Stimulated activated CD8-positive, alpha-beta memory T cell treated with anti-CD3 and anti-CD28 coated beads, Interleukin-2, amount 100 ng/mL, for 48 hours (primary cell): ENCODE data around the gene SLC5A1.
"Not testable (repeated sequence)": the region's sequence is repeated elsewhere in the genome, so short reads cannot be mapped to it uniquely, and the experiment has no call there.

ENCODE experiments used
- DNase-seq, 2 donors: peaks; one replicate each; pipeline ENCODE4 v3.0.0-alpha.2; 2020; ENCODE audit warnings: low read depth in 2 of 2

Gene SLC5A1

DNA sequence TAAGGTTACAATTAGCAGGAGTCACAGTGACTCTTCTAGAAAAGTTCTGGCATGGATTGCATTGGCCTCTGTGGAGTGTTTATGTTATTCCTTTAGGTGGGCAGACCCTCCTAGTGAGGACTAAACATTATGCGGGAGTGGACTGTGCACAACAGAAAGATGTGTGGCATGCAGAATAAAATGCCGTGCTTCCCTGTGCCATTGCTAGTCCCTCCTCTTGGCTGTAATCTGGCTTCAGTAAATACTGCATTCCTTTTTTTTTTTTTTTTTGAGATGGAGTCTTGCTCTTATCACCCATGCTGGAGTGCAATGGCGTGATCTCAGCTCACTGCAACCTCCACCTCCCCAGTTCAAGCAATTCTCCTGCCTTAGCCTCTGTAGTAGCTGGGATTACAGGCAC, 45.0 kb downstream of the SLC5A1 start:
- DNase-seq = no peak

DNA sequence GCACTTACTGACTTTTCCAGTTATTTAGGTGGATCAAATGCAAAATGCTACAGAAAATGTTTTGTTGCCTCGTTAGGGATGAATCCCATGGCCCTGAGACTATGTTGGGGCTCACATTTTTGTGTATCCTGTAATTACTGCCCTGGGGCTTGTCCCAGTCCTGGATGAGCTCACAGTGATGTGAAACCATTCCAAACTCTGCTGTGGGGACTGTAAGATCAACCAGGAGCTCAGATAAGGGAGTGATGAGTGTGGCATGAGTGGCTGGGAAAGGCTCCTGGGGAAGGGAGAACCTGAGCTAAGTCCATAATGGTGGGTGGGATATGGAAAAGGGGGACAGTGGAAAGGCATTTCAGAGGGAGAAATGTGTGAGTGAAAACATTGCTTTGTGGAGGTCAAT, 54.0 kb downstream of the SLC5A1 start:
- DNase-seq = no peak

DNA sequence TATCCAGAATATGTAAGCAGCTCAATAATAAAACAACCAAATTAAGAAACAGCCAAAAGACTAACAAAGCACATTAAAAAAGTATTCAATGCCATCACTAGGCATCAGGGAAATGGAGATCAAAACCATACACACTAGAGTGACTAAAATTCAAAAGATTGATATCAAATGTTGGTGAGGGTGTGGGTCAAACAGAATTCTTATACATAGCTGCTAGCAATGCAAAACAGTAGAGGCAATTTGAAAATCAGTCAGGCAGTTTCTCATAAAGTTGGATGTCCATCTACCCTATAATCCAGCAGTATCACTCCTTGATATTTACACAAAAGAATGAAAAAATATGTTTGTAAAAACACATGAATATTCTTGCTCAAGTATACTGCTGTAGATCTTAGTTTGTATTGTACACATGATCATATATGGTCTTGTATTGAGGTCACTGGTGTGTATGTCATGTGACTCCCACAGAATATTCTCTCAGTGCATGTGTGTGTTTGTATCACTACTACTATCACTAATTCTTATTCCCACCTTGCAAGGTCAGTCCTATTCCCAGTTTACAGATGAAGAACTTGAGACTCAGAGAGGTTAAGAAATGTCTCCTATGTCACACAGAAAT, 54.9 kb downstream of the SLC5A1 start:
- no peak for DNase-seq

DNA sequence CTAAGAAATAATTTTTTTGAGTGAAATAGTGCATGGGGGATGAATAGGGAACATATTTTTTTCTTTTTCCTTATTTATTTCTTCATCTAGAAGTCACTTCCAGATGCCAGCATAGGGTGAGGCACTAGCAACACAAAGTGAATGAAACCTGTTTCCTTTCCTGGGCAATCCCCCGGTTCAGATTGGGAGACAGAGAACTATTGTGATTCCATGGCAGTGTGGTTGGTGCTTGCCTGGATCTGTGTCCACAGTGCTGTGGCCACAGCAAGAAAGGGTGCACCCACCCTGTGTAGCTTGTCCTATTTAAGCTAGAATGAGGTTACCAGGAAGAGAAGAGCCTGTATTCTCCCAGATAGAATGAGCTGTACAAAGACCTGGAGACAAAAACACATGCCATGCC, 57.6 kb downstream of the SLC5A1 start:
- DNase-seq = no peak

DNA sequence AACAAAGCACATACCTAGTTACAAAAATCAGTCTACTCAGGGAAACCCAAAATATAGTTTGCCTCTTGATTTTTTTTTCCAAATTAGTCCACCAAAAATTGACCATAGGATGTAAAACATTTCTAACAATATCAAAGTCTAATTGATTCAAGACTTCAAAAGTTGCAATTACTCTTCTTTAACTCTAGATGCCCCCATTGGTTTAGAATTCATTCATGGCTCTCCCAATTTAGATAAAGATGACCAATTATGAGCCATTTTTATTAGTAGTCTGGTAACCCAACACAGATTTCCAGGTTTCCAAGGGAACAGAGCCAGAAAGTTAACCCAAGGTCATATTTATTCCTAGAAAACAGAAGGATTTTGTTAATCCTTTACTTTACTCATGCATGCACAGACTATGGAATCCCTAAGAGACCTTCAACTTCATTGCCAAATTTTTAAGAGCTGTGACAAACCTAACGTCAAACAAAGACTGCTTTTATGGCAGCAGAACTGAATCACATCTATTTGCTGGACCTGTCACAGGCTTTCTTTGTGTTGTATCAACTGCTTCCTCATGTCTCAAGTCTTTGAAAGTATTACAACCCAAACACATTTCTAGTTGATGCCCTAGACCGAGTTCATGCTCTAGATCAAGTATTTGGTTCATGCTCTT, 60.7 kb downstream of the SLC5A1 start:
- DNase-seq = no peak

DNA sequence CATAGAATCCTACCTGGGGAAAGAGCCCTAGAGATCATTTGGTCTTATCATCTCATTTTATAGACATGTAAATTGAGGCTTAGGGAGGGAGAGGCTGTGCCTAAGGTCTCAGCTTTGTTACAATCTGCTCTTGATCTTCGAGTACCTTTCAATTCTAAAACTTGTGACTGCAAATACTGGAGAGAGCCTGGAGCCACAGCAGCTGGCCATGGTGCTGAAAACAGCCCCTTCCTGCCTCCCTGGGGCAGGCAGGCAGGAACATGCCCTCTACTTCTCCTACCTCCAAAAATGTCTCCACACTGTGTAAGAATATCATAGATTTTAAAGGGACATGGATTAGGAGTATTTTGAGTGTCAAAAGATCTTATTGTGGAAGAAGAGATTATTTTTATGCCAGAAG, 63.9 kb downstream of the SLC5A1 start:
- DNase-seq = no peak

DNA sequence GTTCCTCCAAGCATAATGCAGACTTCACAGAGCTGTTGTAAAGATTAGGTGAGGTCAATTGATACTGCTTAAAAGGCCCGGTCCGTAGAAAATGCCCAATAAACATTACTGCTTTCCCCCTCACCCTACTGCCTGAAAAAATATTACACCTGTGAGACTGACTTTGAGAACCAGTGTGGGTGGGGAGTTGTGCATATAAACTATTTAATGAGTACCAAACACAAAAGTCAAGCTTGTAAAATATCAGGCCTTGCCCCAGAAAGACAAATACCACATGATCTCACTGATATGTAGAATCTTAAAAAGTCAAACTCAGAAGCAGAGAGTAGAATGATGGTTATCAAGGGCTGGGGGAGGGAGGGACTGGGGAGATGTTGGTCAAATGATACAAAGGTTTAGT, 69.3 kb downstream of the SLC5A1 start:
- DNase-seq = no peak

DNA sequence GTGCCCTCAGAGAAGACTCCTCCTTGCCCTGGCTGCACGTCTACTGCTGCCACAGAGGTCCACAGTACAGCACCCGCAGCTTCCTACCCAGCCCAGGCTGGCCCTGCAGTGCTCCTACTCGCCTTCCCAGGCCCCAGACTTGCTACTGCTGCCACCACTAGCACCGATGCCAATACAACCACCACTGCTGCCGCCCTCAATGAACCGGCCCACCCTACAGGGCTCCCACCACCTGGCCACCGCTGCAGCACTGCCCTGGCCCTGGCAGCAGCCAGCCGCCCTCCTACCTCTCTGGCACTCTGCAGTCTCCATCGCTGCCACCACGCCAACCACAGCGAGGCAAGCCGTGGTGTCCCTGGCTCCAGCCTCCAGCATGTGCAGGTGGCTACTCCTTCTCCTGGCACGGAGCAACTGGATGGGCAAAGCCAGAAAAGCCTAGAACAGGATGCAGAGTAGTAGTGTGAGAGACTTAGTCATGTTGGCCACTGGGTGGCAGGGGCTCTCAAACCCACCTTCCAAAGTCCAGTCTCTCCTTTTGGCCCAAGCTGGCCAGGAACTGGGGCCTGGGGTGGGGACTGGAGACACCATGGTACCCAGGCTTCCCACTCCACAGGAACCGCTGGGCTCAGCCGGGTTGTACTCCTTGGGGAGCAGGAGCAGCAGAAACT, 76.6 kb downstream of the SLC5A1 start:
- no peak for DNase-seq

DNA sequence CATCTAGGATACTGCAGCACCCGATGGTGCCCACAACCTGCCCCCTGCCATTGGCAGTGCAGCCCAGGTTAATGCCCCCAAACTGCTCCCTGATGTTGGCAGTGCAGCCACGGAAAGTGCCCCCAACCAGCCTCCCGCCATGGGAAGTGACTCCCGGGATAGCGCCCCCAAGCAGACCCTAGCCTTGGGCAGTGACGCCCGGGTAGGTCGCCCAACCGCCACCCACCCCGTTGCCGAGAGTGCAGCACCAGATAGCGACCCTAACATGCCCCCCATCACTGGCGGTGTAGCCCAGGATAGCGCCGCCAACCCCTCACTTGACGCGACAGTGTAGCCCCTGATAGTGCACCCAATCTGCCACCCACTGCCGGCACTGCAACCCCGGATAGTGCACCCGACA, 77.5 kb downstream of the SLC5A1 start:
- no peak for DNase-seq

DNA sequence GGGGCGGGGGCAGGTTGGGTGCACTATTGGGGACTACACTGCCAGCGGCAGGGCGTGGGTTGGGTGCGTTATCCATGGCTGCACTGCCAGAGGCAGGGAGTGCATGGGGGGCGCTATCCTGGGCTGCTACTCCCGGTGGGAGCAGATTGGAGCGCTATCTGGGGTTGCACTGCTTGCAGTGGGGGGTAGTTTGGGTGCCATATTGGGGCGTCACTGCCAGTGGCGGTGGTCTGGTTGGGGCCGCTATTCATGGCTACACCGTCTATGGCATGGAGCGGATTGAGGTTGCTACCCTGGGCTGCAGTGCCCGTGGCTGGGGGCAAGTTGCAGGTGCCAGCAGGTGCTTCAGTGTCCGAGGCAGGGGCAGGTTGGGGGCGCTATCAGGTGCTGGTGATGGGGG, 79.8 kb downstream of the SLC5A1 start:
- no peak for DNase-seq

DNA sequence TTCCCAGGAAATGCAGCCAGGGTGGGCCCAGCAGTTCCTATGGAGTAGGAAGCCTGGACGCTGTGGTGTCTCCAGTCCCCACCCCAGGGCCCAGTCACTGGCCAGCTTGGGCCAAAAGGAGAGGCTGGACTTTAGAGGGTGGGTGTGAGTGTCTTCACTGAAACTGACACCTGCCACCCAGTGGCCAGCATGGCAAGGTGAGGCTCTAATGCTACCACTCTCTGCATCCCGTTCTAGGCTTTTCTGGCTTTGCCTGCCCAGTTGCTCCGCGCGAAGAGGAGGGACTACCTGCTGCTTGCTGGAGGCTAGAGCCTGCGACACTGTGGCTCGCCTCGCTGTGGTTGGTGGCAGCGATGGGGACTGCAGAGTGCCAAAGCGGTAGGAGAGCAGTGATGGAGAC, 80.6 kb downstream of the SLC5A1 start:
- no peak for DNase-seq

DNA sequence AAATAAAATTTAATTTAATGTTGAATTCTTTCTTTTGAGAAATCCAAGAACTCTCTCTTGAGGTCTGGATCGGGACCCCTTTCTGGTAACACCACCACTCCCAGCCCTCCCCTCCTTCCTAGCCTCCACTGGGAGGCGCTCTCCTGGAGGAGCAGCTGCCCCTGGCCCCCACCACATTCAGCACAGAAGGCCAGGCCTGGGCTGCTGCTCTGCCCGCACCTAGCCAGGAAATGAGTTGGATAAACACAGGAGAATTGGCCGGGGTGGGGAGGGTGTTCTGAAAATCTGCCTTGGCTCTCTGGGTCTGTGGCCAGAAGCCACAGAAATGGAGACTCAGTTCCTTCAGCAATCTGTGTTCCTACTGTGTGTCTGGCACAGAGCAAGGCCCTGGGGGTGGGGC, 84.8 kb downstream of the SLC5A1 start:
- DNase-seq = no peak

DNA sequence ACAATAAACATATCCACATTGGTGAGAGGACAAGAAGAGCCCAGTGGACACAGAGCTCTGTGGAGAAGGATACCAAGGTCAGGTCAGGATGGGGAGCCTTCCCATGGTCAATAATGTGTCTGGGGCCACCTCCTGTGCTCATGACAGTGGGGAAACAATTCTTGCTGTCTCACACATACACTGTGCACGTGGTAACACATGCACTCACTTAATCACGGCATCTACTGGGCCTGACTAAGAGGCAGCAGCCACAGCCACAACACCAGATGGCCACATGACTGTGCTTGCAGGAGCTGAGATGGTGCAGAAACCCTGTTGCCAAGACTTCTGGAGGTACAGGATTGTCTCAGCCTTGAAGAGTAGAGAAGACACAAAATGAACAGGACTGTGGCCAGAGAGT, 87.4 kb downstream of the SLC5A1 start:
- DNase-seq = no peak

DNA sequence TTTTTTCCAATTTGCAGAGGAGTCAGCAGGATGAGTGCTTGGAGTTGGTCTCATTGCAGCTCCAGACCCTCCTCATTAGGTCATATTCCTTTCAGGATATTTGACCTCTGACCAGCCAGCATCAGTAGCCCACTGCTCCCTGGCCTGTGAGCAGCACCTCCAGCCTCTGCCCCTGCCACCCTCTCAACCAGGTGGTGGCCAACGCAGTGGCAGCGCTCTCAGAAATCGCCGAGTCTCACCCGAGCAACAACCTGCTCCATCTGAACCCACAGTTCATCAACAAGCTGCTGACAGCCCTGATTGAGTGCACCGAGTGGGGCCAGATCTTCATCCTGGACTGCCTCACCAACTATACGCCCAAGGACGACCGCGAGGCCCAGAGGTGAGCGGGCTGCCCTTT, 89.1 kb downstream of the SLC5A1 start:
- no peak for DNase-seq

DNA sequence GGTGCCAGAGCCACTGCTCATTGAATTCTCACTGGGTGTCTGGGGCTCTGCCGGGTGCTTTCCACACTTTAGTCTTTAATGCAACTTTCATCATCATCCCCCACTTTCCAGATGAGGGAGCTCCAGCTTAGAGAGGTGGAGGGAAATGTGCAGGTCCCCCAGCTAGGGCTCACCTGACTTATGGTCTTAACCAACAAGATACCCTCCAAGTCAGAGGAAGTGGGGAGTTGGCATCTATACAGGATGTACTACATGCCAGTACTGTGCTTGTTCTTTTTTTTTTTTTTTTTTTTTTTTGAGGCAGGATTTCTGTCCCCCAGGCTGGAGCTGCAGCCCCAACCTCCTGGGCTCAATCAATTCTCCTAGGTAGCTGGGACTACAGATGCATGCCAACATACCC, 89.7 kb downstream of the SLC5A1 start:
- no peak for DNase-seq

DNA sequence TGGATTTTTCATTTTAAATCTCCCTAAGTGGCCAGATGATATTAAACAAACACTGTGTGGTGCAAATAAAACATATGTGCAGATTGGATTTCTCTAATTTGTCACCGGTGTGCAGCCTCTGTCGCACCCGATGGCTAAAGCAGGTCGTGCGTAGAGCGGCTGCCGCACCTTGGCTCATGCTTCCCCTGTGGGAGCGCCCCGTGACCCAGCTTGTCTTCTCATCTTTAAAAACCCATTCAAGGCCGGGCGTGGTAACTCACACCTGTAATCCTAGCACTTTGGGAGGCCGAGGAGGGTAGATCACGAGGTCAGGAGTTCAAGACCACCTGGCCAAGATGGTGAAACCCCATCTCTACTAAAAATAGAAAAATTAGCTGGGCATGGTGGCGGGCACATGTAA, 91.7 kb downstream of the SLC5A1 start:
- DNase-seq = not testable (repeated sequence)

DNA sequence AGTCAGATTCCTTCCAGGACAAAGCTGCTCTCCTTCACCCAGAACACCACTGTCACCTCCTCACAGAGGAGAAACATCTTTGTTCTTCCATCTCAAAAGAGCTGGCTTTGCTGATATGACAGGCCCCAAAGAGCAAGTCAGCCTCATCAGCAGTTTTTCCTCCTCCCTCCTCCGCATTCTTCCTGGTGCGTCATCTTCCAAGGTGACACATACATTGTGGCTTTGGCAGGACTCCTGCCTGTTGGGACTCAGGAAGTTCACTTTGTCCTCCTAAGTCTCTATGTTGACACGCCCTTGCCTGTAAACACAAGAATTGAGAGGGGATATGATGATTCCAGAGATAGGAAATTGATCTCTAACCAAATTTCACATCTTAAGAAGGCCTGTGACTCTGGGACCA, 92.9 kb downstream of the SLC5A1 start:
- not testable (repeated sequence) for DNase-seq

DNA sequence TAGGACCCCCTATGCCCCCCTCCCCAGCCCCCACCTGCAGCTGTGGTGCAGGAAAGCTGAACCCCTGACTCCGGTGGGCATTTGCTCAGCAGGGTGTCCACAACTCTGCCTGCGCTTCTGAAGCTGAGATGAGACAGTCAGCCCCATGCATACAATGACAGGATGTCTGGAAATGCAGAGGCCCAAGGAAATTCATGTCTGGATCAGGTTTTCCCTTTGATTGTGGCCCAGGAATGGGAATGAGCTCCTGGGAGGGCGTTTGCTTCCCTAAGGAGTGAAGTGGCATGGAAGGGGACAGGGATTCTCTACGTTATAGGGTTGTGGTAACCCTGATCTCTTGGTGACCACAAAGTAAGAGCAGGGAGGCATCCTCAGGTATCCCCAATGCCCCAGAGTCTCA, 93.8 kb downstream of the SLC5A1 start:
- DNase-seq = not testable (repeated sequence)

DNA sequence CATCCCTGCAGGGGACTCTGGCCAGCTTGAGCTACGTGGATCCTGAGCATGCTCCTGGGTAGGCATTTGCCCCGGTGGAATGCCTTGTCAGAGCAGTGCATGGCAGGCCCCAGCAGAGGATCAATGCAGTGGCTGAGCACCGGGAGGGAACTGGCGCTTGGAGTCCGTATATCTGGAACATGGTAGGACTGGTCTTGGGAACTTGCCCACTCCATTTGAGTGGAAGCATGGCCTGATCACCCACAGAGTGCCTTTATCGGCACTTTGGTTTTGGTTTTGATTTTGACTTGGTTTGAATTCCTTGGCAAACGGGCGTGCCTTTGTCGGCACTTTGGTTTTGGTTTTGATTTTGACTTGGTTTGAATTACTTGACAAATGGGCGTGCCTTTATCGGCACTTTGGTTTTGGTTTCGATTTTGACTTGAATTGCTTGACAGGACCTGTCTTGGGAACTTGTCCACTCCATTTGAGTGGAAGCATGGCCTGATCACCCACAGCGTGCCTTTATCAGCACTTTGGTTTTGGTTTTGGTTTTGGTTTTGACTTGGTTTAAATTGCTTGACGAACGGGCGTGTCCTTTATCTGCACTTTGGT, 94.8 kb downstream of the SLC5A1 start:
- peak in 1 of 2 donors; percentile 18 for DNase-seq

DNA sequence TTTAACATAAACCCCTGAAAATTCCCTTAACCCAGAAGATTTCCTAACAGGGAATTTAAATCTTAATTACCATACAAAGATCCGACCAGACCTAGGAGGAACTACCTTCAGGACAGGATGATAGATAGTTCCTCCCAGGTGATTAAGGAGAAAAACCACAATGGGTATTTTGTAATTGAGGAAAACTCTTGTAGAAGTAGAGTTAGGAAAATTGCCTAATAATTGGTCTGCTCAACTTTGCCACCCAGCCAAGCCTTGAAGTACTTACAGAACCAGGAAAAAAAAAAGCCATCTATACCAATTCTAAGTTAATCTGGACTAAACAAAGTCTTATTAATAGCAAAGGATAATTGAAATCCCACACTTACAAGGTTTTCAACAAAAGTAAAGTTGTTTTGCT, 95.5 kb downstream of the SLC5A1 start:
- not testable (repeated sequence) for DNase-seq

DNA sequence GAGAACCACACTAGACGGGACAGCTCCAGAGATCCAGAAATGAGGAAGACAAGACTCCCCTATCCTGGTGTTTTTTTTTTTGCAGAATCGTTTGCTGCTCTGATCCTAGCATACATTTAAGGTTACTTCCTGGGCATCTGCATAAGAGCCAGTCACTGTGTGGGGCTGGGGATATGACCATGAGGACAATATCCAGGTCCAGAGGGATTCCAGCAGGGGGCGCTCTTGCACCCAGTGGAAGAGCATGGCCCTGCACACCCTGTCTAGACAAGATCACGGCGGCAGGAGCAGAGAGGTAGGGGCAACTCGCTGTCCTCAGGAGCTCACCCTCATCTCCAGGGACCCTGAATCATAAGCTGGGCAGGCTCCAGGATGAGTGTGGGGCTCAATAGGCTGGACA, 97.6 kb downstream of the SLC5A1 start:
- not testable (repeated sequence) for DNase-seq

DNA sequence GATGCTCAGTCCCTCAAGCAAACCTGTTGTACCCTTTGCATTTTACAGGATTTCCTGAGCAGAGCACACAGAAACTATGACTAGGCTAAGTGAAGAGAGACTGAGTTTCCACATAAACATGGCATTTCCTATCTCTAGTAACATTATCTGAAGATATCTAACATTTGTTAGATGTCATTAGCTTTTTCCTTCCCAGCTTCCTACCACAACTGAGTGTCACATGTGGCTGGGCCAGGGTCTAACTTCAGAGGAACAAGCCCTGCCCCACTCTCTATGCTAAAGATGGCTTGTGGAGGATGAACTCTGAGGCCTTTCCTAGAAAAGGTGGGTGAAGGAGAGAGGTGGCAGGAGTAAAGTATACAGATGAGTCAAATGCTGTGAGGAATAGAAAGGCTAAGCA, 99.5 kb downstream of the SLC5A1 start:
- DNase-seq = peak in 1 of 2 donors; percentile 13
